NCI-H524 treated with DMSO at 0.1 percent for 48 hours (cell line): ENCODE results near the gene ARHGEF17.

Source experiments
- DNase-seq: peaks from one replicate; lab custom pipeline; 2025; lab: John Stamatoyannopoulos, UW

The ARHGEF17 gene

GRCh38 chr11:73358071-73358470 is 50.0 kb downstream of the ARHGEF17 start:
- DNase-seq, result no peak

- DNase-seq, result no peak
These were observed 51.3 kb downstream of the ARHGEF17 start for GRCh38 chr11:73359341-73359740.

GRCh38 chr11:73359930-73360742 is 52.1 kb downstream of the ARHGEF17 start:
- DNase-seq, result no peak

- DNase-seq, result no peak
These were observed 52.8 kb downstream of the ARHGEF17 start for GRCh38 chr11:73360743-73361369.

GRCh38 chr11:73361953-73362776 is 54.1 kb downstream of the ARHGEF17 start:
- no peak for DNase-seq

- DNase-seq, result no peak
These were observed 55.1 kb downstream of the ARHGEF17 start for GRCh38 chr11:73363147-73363546.

GRCh38 chr11:73365352-73366264 is 57.5 kb downstream of the ARHGEF17 start:
- no peak for DNase-seq

GRCh38 chr11:73366265-73366610 is 58.2 kb downstream of the ARHGEF17 start:
- DNase-seq, result no peak

- DNase-seq, result no peak
These were observed 58.9 kb downstream of the ARHGEF17 start for GRCh38 chr11:73366953-73367352.

GRCh38 chr11:73367482-73368024 is 59.5 kb downstream of the ARHGEF17 start:
- DNase-seq, result no peak

GRCh38 chr11:73372375-73372993 is 64.4 kb downstream of the ARHGEF17 start:
- DNase-seq, result no peak

- DNase-seq, result no peak
These were observed 66.1 kb downstream of the ARHGEF17 start for GRCh38 chr11:73374151-73374550.

- no peak for DNase-seq
These were observed 67.7 kb downstream of the ARHGEF17 start for GRCh38 chr11:73375830-73376159.

GRCh38 chr11:73376160-73376802 is 68.2 kb downstream of the ARHGEF17 start, which contains the start of gene RELT:
RELT (plus strand) TSS chr11:73376399; CDS start chr11:73389137, 12,738 bp downstream.
- DNase-seq, result peak; percentile 24

GRCh38 chr11:73376803-73377629 is 68.9 kb downstream of the ARHGEF17 start:
- no peak for DNase-seq

- DNase-seq, result no peak
These were observed 71.3 kb downstream of the ARHGEF17 start for GRCh38 chr11:73379189-73379880.

- DNase-seq, result no peak
These were observed 72.3 kb downstream of the ARHGEF17 start for GRCh38 chr11:73380331-73380730.

GRCh38 chr11:73380897-73381410 is 72.9 kb downstream of the ARHGEF17 start:
- DNase-seq, result no peak

GRCh38 chr11:73381589-73381988 is 73.5 kb downstream of the ARHGEF17 start:
- no peak for DNase-seq
